HG02970 (cell line): ENCODE measurements around the gene AKR7A3.
"Not testable (repeated sequence)": the region's sequence is repeated elsewhere in the genome, so short reads cannot be mapped to it uniquely, and the experiment has no call there.

Experiments used
- ATAC-seq: cut with Tn5 transposase; IDR thresholded peaks from one replicate; pipeline ENCODE4 v1.9.1; 2021; ENCODE audit warnings: mild to moderate bottlenecking, moderate library complexity, moderate number of reproducible peaks; ENCODE audit not compliant: unreplicated experiment, low FRiP score

Gene AKR7A3

DNA sequence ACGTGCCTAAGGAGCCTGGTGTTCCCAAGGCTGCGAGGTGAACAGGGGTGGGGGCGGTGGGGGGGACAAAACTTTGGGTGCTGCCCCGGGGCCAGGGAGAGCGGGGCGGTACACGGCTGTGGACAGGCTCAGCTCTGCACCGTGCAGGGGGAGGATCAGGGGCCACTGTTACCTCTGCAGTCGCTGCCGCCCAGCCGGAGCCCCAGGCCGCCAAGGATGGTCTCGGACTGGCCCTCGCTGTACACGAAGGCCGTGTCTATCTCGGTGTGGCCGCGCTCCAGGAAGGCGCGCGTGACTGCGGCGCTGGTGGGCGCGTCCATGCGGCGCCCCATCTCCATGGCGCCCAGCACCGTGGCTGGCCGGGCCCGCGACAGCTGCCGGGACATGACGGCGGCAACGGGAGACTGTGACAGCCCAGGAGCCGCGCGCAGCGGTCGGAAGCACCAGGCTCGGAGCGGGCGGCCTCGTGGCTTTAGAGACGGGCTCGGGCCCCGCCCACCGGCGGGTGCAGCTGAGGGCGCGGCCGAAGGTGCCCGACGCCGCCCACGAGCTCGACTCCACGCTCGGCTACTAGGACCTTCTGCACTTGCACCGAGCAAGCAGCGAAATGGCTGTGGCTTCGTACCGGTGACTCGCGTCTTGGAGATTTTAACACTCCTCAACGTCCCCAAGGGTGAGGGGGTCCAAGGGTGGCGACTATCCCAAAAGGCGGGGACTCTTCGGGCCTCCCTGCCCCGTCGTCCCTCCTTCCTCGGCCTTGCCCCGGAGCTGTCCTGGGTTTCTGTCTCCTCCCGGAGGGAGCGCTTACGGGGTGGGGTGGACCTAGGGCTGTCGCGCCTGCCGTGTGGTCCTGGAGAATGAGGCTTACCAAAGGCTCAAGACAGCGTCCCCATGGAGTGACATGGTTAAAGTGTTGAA is at the start of gene AKR7A3:
Gene AKR7A3, minus strand, starts transcription at position 447 of the 918 bp plus-strand sequence. Its CDS starts 61 bp downstream, at position 386.
- ATAC-seq = not testable (repeated sequence)

DNA sequence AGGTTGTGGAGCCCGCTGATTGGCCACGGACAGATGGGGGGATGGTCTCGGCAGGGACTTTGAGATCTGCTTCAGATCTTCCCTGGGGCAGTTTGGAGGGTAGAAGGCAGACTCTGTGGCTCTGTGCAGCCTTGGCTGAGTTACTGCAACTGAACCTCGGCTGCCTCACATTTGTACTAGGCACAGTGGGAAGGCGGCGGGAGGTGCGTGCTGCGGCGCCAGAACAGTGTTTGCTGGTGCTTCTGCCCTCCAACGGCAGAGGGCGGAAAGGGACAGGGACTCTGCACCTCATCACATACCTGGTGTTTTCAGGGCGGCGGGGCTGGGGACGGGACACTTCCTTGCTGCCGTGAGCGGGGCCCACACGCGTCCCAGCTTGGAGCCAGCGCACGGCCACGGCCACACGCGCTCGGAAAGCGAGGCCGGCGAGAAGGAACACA is 49.8 kb upstream of the AKR7A3 start:
- no peak for ATAC-seq

DNA sequence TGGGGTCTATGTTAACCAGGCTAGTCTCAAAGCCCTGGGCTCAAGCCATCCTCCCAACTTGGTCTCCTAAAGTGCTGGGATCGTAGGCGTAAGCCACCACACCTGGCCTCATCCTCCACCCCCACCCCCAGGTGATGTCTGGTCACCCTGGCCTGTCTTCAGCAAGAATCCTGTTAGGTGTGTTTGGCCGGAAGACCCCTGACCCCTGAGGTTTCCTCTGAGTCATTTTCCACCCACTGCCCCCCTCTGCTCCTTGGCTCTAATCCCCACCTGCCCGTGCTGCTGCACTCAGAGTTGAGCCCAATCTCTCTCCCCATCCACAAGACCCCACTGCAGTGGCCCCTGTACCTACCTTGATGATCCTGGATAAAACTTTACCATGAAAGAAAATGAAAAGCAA is 48.7 kb upstream of the AKR7A3 start:
- ATAC-seq = no peak

DNA sequence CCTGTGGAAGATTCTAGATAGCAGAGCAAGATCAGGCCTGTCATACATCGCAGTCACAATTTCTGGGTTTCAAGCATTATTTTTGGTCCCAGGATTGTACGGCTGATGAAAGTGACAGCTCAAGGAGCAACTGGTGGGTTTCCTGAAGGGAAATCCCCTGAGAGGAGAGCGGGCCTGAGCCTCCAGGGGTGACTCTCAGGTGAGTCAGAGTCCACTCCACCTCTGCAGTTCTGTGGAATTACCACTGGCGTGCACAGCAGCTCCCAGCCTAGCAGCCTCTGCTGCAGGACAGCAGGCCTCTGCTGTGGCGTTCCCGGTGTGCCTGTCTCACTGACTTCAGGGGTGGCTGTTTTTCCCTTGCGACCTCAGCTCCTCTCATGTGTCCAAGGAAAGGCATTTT is 48.0 kb upstream of the AKR7A3 start:
- no peak for ATAC-seq

DNA sequence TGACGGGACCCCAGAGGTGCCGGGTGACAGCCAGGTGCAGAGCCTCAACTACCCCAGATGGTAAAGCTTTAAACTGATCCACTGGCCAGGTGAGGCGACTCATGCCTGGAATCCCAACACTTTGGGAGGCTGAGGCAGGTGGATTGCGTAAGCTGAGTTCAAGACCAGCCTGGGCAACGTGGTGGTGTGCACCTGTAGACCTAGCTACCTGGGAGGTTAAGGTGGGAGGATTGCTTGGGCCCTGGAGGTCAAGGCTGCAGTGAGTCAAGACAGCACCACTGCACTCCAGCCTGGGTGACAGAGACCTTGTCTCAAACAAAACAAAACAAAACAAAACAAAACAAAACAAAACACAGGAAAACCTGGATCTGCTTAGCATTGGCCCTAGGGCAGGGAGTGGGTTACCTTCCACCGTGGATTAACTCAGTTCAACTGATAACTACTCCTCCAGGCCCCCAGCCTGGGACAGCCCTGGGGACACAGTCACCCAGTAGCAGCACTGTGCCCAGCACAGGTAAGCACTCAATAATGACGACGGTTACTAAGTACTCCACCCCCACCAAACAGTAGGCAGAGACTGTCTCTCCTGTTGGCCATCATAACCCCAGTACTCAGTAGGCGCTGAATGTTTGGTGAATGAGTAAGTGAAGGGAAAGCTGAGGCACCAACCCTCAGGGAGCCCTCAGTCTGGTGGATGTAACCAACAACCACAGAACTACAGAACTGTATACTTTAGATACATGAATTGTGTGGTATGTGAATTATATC is 45.2 kb upstream of the AKR7A3 start:
- ATAC-seq = no peak

DNA sequence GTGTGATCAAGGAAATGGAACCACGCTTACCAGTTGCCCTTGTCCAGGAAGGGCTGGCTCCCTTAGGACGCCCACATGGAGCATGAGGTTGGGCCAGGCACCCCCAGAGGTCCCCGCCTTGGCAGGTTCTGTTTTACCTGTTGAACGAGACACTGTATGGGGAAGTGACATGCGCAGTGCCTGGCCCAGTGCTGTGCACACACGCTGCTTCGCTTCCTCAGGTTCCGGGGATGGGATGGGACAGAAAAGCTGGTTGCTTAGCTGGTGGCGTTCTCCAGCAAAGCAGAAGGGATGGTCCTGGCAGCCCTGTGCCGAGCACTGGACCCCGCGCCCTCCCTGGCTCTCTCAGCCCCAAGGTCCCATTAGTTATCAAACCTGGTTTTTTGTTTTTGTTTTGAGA is 44.3 kb upstream of the AKR7A3 start:
- no peak for ATAC-seq

DNA sequence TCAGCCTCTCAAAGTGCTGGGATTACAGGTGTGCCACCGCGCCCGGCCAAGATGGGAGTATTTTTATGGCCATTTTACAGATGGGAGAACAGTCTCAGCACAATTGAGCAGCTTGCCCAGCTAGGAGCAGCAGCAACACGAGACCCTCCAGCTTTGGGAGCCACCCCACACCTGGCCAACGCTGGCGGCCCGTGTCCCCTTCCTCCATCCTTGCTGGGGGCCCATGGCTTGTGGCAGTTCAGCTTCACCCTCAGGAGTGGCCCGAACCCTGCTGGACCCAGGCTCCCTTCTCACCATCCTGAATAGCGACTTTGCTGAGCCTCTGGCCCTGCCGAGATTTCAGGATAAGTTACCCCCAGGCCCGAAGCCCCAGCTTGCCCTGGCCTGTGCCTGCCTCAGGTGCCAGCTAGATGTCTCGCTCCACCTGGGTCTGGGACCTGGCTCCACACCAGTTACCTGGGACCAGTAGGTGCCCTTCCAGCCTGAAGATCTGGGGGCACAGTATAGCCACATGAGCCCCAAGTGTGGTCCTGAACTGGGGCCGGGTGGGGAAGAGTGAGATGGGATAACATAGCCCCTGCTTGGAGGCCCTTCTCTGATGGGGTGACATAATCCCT is 42.8 kb upstream of the AKR7A3 start:
- ATAC-seq = no peak

DNA sequence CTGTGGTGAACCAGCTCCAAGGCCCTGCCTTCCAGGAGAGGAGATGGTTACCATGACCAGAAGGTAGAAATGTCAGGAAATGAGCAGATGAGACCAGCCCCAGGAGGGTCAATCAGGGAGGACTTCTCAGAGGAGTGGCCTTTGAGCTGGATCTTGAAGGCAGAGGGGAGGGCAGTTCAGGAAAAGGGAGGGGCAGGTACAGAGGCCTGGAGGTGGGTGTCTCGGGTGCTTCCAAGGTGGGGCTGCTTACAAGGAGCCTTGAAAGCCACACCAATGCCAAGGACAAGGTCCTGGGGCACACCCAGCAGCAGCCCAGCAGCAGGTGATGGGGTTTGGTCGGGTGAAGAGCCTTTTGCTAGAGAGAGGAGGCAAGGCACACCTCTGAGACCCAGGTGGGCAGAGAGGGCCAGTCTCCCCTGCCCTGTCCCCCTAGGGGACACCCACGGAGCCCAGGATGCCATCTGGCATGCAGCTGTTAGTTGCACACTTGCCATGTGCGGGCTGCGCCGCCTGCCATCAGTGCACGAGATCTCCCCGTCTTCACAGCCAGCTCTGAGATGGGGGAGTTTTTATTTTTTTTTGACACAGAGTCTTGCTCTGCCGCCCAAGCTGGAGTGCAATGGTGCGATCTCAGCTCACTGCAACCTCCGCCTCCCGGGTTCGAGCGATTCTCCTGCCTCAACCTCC is 42.0 kb upstream of the AKR7A3 start:
- no peak for ATAC-seq

DNA sequence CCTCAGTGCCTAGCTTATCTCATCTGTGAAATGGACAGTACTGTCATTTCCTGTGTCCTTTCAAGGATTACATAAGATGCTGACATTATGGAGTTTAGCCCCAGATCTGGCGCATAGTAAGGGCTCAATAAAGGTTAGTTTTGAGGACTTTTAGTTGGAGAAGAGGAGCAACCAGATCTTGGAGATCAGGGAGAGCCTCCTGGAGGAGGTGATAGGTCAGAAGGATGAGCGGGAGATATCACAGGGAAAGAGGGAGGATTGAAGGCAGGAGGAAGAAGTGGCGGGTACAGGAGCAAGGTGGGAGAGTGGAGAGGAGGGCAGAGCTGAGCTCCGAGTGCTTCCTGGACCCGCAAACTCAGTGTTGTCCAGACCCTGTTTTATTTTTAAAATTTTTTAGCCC is 41.0 kb upstream of the AKR7A3 start:
- ATAC-seq = no peak

DNA sequence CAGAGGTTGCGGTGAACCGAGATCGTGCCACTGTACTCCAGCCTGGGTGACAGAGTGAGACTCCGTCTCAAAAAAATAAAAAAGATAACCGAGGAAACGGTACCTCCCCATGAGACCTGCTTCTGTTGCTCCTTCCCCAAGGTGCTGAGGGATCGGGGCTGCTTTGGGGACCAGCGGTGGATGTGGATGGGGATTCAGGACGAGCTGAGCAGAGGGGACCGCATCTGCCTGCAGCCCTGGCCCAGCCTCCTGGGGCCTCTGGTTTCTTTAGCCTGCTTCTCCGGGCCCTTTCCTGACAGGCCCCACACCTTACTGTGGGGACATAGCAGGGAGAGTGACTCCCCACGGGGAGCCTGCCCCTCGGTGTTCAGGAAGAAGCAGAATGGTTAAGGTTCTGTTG is 40.6 kb upstream of the AKR7A3 start:
- ATAC-seq = no peak

DNA sequence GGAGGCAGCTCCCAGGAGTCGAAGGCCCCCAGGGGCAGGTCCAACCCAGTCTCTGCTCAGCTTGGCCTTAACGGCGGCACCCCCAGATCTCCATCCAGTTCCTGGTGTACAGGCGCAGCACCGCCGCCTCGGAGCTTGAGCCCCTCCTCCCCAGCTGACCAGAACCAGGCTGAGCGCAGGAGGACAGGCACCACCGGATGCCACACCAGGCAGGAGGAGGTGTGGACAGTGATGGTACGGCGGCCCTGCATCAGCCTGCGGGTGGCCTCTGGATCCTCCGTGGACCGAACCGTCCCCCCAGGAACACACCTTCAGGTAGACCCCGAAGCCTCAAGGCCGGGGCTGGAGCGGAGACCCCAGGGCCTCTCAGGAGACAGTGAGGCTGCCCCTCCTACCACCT is 39.9 kb upstream of the AKR7A3 start:
- no peak for ATAC-seq

DNA sequence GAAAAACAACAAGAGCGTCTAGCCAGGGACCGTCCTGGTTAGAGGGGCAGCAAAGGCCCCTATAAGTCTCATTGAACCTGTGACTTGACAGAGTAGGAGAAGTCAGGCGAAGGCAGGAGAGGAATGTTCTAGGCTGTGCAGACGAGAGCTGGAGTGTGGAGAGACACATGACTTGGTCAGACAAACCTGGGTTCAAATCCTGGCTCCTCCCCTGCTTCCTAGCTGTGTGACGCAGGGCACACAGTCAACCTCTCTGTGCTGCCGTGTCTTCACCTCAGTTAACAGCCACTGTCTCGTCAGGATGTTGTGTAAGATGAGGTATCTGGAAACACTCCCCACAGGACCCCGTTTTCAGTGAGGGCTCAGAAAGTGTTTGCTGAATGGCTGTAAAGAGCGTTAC is 39.2 kb upstream of the AKR7A3 start:
- ATAC-seq = no peak

DNA sequence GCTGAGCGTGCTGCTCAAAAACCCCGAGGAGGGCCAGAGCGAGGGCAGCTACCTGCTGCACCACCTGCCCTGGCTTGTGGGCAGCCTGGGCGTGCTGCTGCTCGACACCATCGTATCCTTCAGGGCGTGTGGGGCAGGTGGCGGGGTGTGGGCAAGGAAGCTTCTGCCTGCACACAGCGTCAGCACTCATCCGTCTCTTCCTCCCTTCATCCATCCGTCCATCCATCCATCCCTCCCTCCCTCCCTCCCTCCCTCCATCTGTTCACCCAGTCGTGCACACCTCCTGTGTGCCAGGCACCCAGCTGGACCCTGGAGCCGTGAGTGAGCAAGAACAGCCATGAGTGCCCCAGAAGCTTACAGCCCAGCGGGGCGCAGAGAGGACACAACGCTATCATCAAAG is 38.7 kb upstream of the AKR7A3 start:
- no peak for ATAC-seq

DNA sequence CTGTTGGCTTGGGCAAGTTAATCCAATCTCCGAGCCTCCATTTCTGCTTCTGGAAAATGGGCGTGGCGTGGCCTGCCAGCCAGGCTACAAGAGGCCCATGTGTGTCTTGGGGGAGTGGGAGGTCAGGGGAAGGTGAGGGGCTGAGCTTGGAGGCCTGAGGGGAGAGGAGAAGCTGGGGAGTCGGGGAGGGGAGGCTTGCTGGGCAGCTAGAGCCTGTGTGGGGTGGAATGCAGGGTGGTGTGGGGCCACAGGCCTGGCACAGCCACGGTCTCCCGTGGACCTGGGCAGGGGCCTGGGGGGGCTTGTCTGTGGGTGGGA is 38.1 kb upstream of the AKR7A3 start:
- no peak for ATAC-seq

DNA sequence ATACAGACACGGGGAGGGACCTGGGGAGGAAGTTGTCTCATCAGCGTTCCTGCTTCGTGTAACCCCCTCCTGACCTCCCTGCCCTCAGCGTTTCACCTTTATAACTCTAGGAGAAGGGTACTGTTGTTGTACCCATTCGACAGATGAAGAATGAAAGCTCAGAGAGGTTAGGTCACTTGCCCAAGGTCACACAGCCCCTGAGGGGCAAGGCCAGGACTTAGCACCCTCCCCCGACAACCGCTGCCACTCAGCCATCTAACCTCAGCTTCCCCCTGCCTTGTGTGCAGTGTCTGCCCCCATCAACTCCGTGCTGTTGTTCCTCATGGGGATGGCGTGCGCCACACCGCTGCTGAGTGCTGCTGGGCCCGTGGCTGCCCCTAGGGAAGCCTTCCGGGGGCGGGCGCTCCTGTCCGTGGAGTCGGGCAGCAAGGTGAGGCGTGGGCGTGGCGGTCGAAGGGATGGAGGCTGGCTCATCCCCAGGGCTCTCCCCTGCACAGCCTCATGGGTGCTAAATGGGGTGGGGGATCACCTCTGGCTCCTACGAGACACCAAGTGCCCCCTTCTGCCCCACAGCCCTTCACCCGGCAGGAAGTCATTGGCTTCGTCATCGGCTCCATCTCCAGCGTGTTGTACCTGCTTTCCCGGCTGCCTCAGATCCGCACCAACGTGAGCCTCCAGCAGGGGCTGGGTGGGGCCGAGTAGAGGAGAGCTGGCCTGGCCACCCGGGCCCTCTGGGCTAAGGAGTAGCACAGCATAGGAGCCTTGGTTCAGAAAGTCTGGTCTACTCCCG is 37.6 kb upstream of the AKR7A3 start:
- ATAC-seq = no peak

DNA sequence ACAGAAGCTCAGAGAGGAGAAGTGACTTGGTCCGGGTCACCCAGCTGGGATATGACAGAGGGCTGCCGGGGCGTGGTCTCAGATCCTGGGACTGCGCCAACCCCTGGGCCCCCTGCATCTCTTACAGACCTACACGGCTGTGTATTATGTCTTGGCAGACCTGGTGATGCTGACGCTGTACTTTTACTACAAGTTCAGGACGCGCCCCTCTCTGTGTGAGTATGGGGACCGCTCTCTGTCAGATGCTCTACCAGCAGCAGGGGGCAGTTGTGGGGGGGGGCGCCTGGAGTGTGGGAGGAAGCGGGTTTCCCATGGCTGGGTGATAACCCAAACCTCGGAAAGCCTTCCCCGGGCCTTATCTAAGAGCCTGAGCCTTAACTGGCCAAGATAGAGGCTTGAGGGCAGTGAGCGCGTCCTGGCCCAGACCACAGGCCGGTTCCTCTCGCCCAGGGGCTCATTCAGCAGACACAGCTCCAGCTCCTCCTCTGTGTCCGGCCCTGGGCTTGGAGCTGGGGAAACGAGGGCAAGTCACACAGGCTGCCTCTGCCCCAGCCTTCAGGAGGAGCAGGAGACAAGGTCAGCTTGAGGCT is 36.9 kb upstream of the AKR7A3 start:
- no peak for ATAC-seq

DNA sequence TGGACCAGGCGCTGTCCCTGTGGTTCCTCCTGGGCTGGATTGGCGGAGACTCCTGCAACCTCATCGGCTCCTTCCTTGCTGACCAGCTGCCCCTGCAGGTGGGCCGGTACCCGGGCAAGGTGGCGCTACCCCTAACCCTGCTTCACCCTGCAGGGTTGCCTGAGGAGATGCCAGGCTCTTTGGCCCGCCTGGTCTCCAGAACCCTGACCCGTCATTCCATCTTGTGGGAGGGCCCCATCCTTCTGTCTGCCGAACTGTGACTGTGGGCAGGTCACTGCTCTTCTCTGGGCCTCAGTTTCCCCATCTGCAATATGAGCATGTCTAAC is 36.1 kb upstream of the AKR7A3 start:
- no peak for ATAC-seq

DNA sequence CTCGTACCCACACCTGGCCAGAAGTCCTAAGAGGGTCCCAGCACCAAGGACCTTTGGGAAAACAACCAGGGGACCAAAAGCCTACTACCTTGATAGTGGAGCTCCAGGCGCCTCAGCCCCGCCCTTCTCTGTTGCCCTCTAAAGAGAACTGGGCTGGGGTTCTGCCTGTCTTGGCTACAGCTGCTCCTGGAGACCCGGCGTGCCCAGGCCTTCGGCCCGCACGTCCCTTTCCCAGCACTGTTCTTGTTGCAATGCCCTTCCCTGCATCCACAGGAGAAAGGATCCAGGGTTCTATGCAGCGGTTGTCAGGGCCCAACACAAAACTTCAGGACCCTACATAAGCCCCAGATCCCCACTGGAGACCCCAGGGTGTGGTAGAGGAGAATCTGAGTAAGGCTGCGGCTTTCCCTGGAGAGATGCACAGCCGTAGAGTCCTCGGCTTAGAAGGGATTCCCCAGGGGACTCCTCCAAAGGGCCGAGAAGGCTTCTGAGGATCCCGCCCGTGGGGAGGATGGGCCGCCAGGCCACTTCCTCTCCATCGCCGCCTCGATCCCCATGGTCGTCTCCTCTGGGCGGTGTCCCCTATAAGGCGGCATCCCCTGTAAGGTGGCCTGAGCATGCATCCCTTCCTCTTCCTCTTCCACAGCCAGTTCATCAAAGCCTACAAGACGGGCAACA is 35.6 kb upstream of the AKR7A3 start:
- no peak for ATAC-seq

DNA sequence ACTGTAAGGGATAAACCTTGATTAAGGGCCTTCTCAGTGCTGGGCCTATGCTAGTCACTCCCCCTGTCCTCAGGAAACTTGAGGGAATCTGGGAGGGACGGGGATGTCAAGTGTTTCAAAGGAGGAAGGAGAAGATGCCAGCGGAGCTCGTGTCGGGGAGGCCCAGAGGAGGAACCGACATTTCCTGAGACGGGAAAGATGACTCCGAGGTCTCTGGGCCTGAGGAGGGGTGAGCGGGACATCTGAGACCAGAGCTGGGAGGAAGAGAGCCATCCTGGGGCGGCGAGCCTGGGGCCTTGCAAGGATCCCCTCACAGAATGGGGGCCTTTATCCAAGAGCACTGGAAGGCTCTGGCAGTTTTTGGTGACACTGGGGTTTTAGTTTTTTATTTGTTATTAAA is 33.9 kb upstream of the AKR7A3 start:
- ATAC-seq = no peak
